HG03175 (cell line): ENCODE results near the gene CDK11A.
"Not testable (repeated sequence)": the region's sequence is repeated elsewhere in the genome, so short reads cannot be mapped to it uniquely, and the experiment has no call there.

Source experiments
- ATAC-seq: cut with Tn5 transposase; IDR thresholded peaks from one replicate; pipeline ENCODE4 v1.9.1; 2021; ENCODE audit warnings: mild to moderate bottlenecking, moderate library complexity; ENCODE audit not compliant: unreplicated experiment

Gene CDK11A

GRCh38 chr1:1664318-1664717 lies 59.8 kb downstream of the CDK11A start:
- ATAC-seq, result not testable (repeated sequence)

DNA sequence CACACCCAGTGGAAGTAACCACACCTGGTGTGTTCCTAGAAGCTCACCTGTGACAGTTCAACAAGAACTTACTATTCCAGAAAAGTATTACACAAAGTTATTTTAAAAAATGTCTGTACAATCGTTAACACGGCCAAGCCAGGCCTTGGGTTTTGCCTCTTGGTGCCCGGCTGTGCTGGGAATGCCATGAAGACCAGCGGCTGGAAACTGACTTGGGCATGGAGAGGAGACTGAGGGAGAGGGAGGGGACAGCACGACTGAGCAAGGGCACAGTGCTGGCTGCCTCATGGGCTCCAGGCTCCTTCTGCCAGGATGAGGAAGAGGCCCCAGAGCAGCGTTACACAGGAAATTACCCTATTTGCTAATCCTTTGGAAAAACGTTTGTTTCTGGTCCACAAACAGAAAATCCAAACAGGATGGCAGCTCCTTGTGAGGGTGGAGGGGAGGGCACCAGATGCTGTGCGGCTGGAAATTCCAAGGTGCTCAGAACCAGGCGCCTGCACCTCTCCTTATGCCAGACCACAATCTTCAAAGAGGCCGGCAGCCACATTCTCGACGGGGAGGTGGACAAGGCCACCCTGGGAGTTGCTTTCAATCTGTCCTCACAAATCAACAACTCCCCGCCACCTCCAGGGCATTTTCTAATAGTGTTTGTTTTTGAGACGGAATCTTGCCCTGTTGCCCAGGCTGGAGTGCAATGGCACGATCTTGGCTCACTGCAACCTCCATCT lies 61.2 kb downstream of the CDK11A start:
- not testable (repeated sequence) for ATAC-seq

GRCh38 chr1:1662392-1662791 lies 61.8 kb downstream of the CDK11A start:
- not testable (repeated sequence) for ATAC-seq

DNA sequence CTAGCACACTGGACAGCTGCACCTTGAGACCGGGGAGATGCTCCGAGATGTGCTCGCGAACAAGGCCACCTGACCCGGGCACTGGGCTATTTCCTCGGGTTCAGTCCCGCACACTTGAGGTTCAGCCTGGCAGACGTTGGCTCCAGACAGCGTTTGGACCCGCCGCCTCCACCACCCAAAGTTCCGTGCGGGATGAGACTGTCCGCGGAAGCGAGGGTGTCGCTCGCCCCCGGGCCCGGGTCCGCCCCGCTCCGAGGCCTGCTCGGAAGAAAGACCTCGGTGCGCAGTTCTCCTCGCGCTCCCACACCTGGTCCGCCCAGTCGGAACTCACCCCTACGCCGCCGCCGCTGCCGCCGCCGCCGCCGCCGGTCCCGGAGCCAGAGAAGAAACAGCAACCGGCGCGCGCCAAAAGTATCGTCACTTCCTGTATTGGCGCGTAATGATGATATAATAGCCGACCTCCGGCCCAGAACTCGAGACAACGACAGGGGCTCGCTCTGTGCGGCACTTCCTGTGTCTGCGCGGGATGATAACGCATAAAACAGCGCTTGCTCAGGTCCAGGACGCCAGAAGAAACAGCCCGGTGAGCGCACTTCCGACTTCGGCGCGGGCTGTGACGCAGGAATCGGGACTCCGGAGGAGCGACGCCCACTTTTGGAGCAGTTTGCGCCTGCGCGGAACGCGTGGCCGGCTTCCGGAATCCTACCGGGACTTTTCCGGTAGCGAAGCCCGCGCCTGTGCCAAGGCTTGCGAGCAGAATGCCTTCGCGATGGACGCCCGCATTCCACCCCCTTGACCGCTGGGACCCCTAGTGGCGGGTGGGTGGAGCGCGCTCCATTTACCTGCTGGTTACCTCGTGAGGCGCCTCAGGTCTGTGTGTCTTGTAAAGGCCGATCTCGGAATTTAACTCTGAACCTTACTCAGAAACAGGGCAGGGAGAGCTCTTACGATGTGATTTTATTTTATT lies 65.3 kb downstream of the CDK11A start, which contains the start of gene CDK11B:
Gene CDK11B (minus strand): TSS at position 422 of the 967 bp plus-strand sequence. CDS start 1,519 bp downstream, outside the sequence.
- peak; percentile 86 for ATAC-seq
